ENCODE results near the gene RNPEP. TPM values are rescaled to one million over a fixed set of nuclear protein-coding genes. Genes with fewer than 3 reads are reported as not detected.

The RNPEP gene
- total and polyA plus RNA-seq, 8 donors: 23.3 to 900 (median 50.5) TPM

- peak overlapping the region in 1 of 5 donors; percentile 8 for H3K27ac ChIP-seq
- DNase-seq: no peak
- no peak overlapping the region for H3K4me3 ChIP-seq
- TF ChIP-seq POLR2A (IDR thresholded peaks at IDR 0.05) (no peak), POLR2AphosphoS5 (IDR thresholded peaks at IDR 0.05) (no peak), EP300 (IDR thresholded peaks at IDR 0.05) (no peak)
- no peaks in the 10 kb centered on the region for H3K9me3 ChIP-seq
- WGBS, 5 donors: 72 to 93% (median 84%) methylated on average over 2 of the region's 2 CpGs
- H3K27me3 ChIP-seq: no peaks in the 10 kb centered on the region
- H3K4me1 ChIP-seq: peaks cover 0 to 19% (median 9%) of the 10 kb centered on the region in 4 donors
- no peaks in the 10 kb centered on the region for H3K36me3 ChIP-seq
- intact Hi-C loops (cut with DNase I; ENCODE audit: low total_unique reads): no loop called here
Measured at GRCh38 chr1:202029727-202030126, 47.3 kb downstream of the RNPEP start.

GRCh38 chr1:202031796-202032195 is 49.3 kb downstream of the RNPEP start:
- peaks cover 0 to 33% (median 14%) of the 10 kb centered on the region in 4 donors for H3K4me1 ChIP-seq
- no peaks in the 10 kb centered on the region for H3K9me3 ChIP-seq
- H3K27me3 ChIP-seq: no peaks in the 10 kb centered on the region
- intact Hi-C loops (cut with DNase I; ENCODE audit: low total_unique reads): no loop called here
- peak overlapping the region in 4 of 5 donors; percentile 33 to 63 (median 48) for H3K27ac ChIP-seq
- 30 to 59% (median 50%) methylated on average over 4 of the region's 4 CpGs for WGBS, 5 donors
- no peaks in the 10 kb centered on the region for H3K36me3 ChIP-seq
- no peak overlapping the region for H3K4me3 ChIP-seq
- TF ChIP-seq POLR2A (IDR thresholded peaks at IDR 0.05) (no peak), CTCF (IDR thresholded peaks at IDR 0.05) (no peak), EP300 (IDR thresholded peaks at IDR 0.05) (no peak), POLR2AphosphoS5 (IDR thresholded peaks at IDR 0.05) (no peak)
- DNase-seq: no peak

GRCh38 chr1:202034149-202034682 is 51.8 kb downstream of the RNPEP start:
- Histone ChIP-seq H3K27me3 (no peaks in the 10 kb centered on the region), H3K36me3 (no peaks in the 10 kb centered on the region), H3K4me3 (no peak overlapping the region), H3K27ac (peak overlapping the region; percentile 82 to 97 (median 89)), H3K9me3 (no peaks in the 10 kb centered on the region), H3K4me1 (peaks cover 0 to 34% (median 18%) of the 10 kb centered on the region in 4 donors)
- no peak for DNase-seq
- WGBS, 5 donors: 61 to 80% (median 70%) methylated on average over 7 of the region's 7 CpGs
- TF ChIP-seq EP300 (IDR thresholded peaks at IDR 0.05) (no peak), POLR2AphosphoS5 (IDR thresholded peaks at IDR 0.05) (no peak), POLR2A (IDR thresholded peaks at IDR 0.05) (no peak), CTCF (IDR thresholded peaks at IDR 0.05) (no peak)
- intact Hi-C loops (cut with DNase I; ENCODE audit: low total_unique reads): no loop called here

- TF ChIP-seq CTCF (IDR thresholded peaks at IDR 0.05) (no peak), POLR2AphosphoS5 (IDR thresholded peaks at IDR 0.05) (peak in 2 of 3 donors; percentile 78 to 84)
- WGBS, 5 donors: 20 to 33% (median 32%) methylated on average over 20 of the region's 20 CpGs
- peak overlapping the region; percentile 82 to 97 (median 89) for H3K27ac ChIP-seq
Measured at GRCh38 chr1:202034683-202035462, 52.4 kb downstream of the RNPEP start.

More at GRCh38 chr1:202034683-202035462, 52.4 kb downstream of the RNPEP start:
- H3K27me3 ChIP-seq: no peaks in the 10 kb centered on the region
- H3K36me3 ChIP-seq: no peaks in the 10 kb centered on the region
- peaks cover 0 to 34% (median 18%) of the 10 kb centered on the region in 4 donors for H3K4me1 ChIP-seq
- intact Hi-C loops (cut with DNase I; ENCODE audit: low total_unique reads): no loop called here
- DNase-seq: peak; percentile 96 to 97
- H3K9me3 ChIP-seq: no peaks in the 10 kb centered on the region
- H3K4me3 ChIP-seq: no peak overlapping the region
